GM12878 (cell line): Measurements from ENCODE around the gene UBLCP1. TPM values are rescaled to one million over a fixed set of nuclear protein-coding genes. Genes with fewer than 3 reads are reported as not detected.

ENCODE experiments used
- ATF7 ChIP-seq: fragments of 450-650 bp; IDR thresholded peaks from 2 replicates; pipeline ENCODE4 v1.6.1; 2016; ENCODE audit warnings: low read depth, mild to moderate bottlenecking
- CREB1 ChIP-seq: IDR thresholded peaks from 2 replicates; pipeline ENCODE4 v1.6.1; 2012; ENCODE audit warnings: low read depth, mild to moderate bottlenecking, inconsistent platforms
- E2F8 ChIP-seq: fragments of 450-650 bp; IDR thresholded peaks from 2 replicates; pipeline ENCODE4 v1.6.1; 2018; ENCODE audit warnings: mild to moderate bottlenecking, low read depth, moderate library complexity; ENCODE audit not compliant: partially characterized antibody
- ELK1 ChIP-seq: IDR thresholded peaks from 2 replicates; pipeline ENCODE4 v1.6.1; 2012; ENCODE audit warnings: low read depth, low read length, improper control_type of control experiment
- EP300 ChIP-seq, 2 experiments: fragments of 150-350 bp in 1 of 2; IDR thresholded peaks; 2 replicates each; pipeline ENCODE4 v1.6.1; 2011 to 2012; ENCODE audit warnings: low read depth in 2 of 2, low read length in 2 of 2, borderline replicate concordance in 1 of 2, improper control_type of control experiment in 1 of 2, inconsistent platforms in 1 of 2; ENCODE audit not compliant: control insufficient read depth in 1 of 2
- EZH2 ChIP-seq: IDR thresholded peaks from 2 replicates; pipeline ENCODE4 v1.6.1; 2012; ENCODE audit warnings: low read depth, mild to moderate bottlenecking, control low read depth, inconsistent platforms, low read length, borderline replicate concordance; ENCODE audit not compliant: control insufficient read depth
- FOXM1 ChIP-seq: IDR thresholded peaks from 2 replicates; pipeline ENCODE4 v1.6.1; 2012; ENCODE audit warnings: low read depth, mild to moderate bottlenecking, inconsistent platforms, low read length, moderate library complexity
- IKZF2 ChIP-seq, 2 experiments: fragments of 450-650 bp; IDR thresholded peaks; 2 replicates each; pipeline ENCODE4 v1.6.1; 2017; ENCODE audit warnings: mild to moderate bottlenecking in 2 of 2, moderate library complexity in 2 of 2
- JUND ChIP-seq: IDR thresholded peaks from 2 replicates; pipeline ENCODE4 v1.6.1; 2012; ENCODE audit warnings: low read depth, mild to moderate bottlenecking, low read length, improper control_type of control experiment, moderate library complexity
- LARP7 ChIP-seq: fragments of 450-650 bp; IDR thresholded peaks from 2 replicates; pipeline ENCODE4 v1.6.1; 2017; ENCODE audit warnings: mild to moderate bottlenecking
- MAX ChIP-seq: IDR thresholded peaks from 2 replicates; pipeline ENCODE4 v1.6.1; 2012; ENCODE audit warnings: low read depth, low read length, improper control_type of control experiment
- MEF2B ChIP-seq: fragments of 450-650 bp; IDR thresholded peaks from 2 replicates; pipeline ENCODE4 v1.6.1; 2018; ENCODE audit warnings: mild to moderate bottlenecking, moderate library complexity; ENCODE audit not compliant: partially characterized antibody, poor library complexity, severe bottlenecking
- MYB ChIP-seq: fragments of 150-350 bp; IDR thresholded peaks from 2 replicates; pipeline ENCODE4 v1.6.1; 2014; ENCODE audit warnings: mild to moderate bottlenecking, low read depth, low read length, borderline replicate concordance
- PBX3 ChIP-seq: IDR thresholded peaks from 2 replicates; pipeline ENCODE4 v1.6.1; 2011; ENCODE audit warnings: mild to moderate bottlenecking, low read depth, low read length, moderate library complexity; ENCODE audit not compliant: insufficient replicate concordance
- POU2F2 ChIP-seq: IDR thresholded peaks from 3 replicates; pipeline ENCODE4 v1.6.1; 2011; ENCODE audit warnings: low read depth, mild to moderate bottlenecking, low read length, borderline replicate concordance
- RUNX3 ChIP-seq: IDR thresholded peaks from 2 replicates; pipeline ENCODE4 v1.6.1; 2012; ENCODE audit warnings: low read length, inconsistent platforms
- SUPT20H ChIP-seq: IDR thresholded peaks from 2 replicates; pipeline ENCODE4 v1.6.1; 2011; ENCODE audit warnings: low read depth, mild to moderate bottlenecking, low read length, moderate library complexity, borderline replicate concordance; ENCODE audit not compliant: control insufficient read depth
- TCF7 ChIP-seq: IDR thresholded peaks from 2 replicates; pipeline ENCODE4 v1.6.1; 2014; ENCODE audit warnings: antibody characterized with exemption, borderline replicate concordance
- YBX1 ChIP-seq: fragments of 450-650 bp; IDR thresholded peaks from 2 replicates; pipeline ENCODE4 v1.6.1; 2016; ENCODE audit warnings: antibody characterized with exemption
- YY1 ChIP-seq: IDR thresholded peaks from 2 replicates; pipeline ENCODE4 v1.6.1; 2011; ENCODE audit warnings: low read depth, mild to moderate bottlenecking, low read length
- ZBTB11 ChIP-seq: fragments of 450-650 bp; formaldehyde crosslinking; IDR thresholded peaks from 2 replicates; pipeline ENCODE4 v1.5.0; 2022; ENCODE audit warnings: mild to moderate bottlenecking, missing genetic modification characterization
- polyA plus RNA-seq, 11 experiments: library from polyadenylated mRNA; depleted of rRNA in 4 of 11; unstranded in 6 of 11; stranded (reverse) in 5 of 11; fragments of >200 nt; fragmentation: Nextera tagmentation in 4 of 11; fragmentation: Illumina TruSeq in 1 of 11; extraction: Ambion mirVana in 4 of 11; extraction: Trizol in 1 of 11; gene quantifications; 1 replicate in 1 of 11; 2 replicates in 10 of 11; pipeline versions ENCODE4 v1.2.1 to v1.2.3, GENCODE V29; 2011 to 2016; ENCODE audit warnings: inconsistent platforms in 2 of 11, missing spikeins in 2 of 11, low read depth in 1 of 11
- total RNA-seq, 4 experiments: library from RNA; depleted of rRNA in 3 of 4; stranded (reverse); fragments of >200 nt in 3 of 4; fragmentation: Illumina TruSeq in 1 of 4; extraction: Trizol in 1 of 4; gene quantifications; 2 replicates each; pipeline versions ENCODE4 v1.2.1 to v1.2.3, GENCODE V29; 2013 to 2021

UBLCP1 gene
- total and polyA plus RNA-seq, 10 of the 15 experiments (the other 5 are each of a cell fraction or from before 2014, with no cell fraction given), result 18.8 to 44.2 (median 32.1) TPM

GRCh38 chr5:159262859-159263568 is at the start of gene UBLCP1 (continued):
- no peak for TF ChIP-seq MYB
- TF ChIP-seq EP300 (IDR thresholded peaks at IDR 0.05; ENCODE audit: borderline replicate concordance in 1 of 2, control insufficient read depth in 1 of 2, low read depth in 2 of 2, low read length in 2 of 2), result peak in 1 of 2 experiments; percentile 42; a peak in 1 of 4 replicates
- TF ChIP-seq YBX1, result no peak
- no peak; the same call in 1 of the 2 replicates for TF ChIP-seq LARP7
- no peak for TF ChIP-seq MAX
- peak; percentile 66 for TF ChIP-seq ATF7
- TF ChIP-seq POU2F2, result peak; percentile 65; the same call in 2 of the 3 replicates
- no peak for TF ChIP-seq FOXM1
- peak; percentile 97 for TF ChIP-seq ELK1
- TF ChIP-seq ZBTB11 (CRISPR knock-in tag), result no peak; the same call in 1 of the 2 replicates
- TF ChIP-seq PBX3, result no peak
- TF ChIP-seq YY1, result peak; percentile 90
- TF ChIP-seq SUPT20H, result no peak
- peak; percentile 82 for TF ChIP-seq RUNX3
- TF ChIP-seq MEF2B, result no peak
- TF ChIP-seq TCF7, result no peak
- TF ChIP-seq JUND, result no peak
- peak; percentile 83 for TF ChIP-seq CREB1
- peak; percentile 80 for TF ChIP-seq E2F8
- no peak; a peak in 1 of 4 replicates for TF ChIP-seq IKZF2 (IDR thresholded peaks at IDR 0.05)
- no peak for TF ChIP-seq EZH2
